ENCODE measurements around the gene CD6.

GRCh38 chr11:61021661-61022212 is 50.3 kb downstream of the CD6 start:
- TF ChIP-seq GABPA (IDR thresholded peaks at IDR 0.05; ENCODE audit: low read depth), result no peak
- TF ChIP-seq CTCF (IDR thresholded peaks at IDR 0.05; ENCODE audit: insufficient read depth, low read length), result no peak
- no peak for TF ChIP-seq POLR2AphosphoS5 (IDR thresholded peaks at IDR 0.05; ENCODE audit: low read depth)

Data from HL-60 (cell line).